T-helper 1 cell treated with Interleukin-12 subunit alpha and Interleukin-12 subunit beta and Interleukin-4 antibody, amounts not matched to agents 30 μg/mL and 1 μg/mL, for 36 hours (primary cell): Measurements from ENCODE around the gene MTA3.
"Not testable (repeated sequence)": the region's sequence is repeated elsewhere in the genome, so short reads cannot be mapped to it uniquely, and the experiment has no call there.

Experiments used
- H3K27ac Mint-ChIP-seq: one replicate; pipeline ENCODE4 v1.8.0; 2021; ENCODE audit warnings: mild to moderate bottlenecking, mixed read lengths
- H3K27me3 Mint-ChIP-seq: one replicate; pipeline ENCODE4 v1.8.0; 2021; ENCODE audit warnings: low read depth, mixed read lengths
- H3K36me3 Mint-ChIP-seq: one replicate; pipeline ENCODE4 v1.8.0; 2021; ENCODE audit warnings: low read depth, mixed read lengths
- H3K4me1 Mint-ChIP-seq: one replicate; pipeline ENCODE4 v1.8.0; 2021; ENCODE audit warnings: low read depth, mixed read lengths
- H3K4me3 Mint-ChIP-seq: one replicate; pipeline ENCODE4 v1.8.0; 2021; ENCODE audit warnings: mild to moderate bottlenecking, moderate library complexity, mixed read lengths
- H3K9me3 Mint-ChIP-seq: one replicate; pipeline ENCODE4 v1.8.0; 2021; ENCODE audit warnings: mixed read lengths

The MTA3 gene

DNA sequence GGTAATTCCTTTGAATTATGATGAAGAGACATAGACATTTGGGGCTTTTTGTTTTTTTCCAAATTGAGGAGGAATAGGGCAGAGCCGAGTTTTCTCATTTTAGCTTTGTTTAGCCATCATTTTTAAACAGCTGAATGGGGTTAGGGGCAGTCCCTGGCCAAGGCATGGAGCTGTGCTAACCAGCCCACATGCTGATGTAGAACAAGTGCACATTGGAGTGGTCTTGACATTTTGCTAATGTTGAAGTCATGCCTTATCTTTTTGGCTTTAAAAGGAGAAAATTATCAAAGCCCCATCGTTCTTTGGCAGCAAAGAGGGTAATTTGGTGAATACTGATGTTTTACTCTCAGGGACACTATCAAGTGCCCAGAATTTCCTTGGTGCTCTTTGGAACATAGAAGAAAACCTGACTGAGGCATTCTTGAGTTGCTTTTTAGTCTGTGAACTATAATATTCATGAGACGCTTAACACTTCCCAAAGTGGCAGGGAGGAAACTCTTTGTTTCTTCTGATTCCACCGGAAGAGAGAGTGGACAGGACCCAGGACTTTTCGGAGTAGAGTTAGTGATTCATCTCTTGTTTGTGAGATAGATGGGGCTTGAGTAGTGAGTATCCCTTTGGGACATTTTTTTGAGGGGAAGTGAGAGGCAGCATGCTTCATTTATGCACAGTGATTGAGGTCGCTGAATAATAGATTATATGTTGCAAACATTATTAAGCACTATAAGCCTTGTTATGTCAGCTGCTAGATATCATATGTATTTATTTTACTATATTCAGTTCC, 45.0 kb downstream of the MTA3 start:
- H3K27me3 Mint-ChIP-seq, result no peaks in the 10 kb centered on the region
- peaks cover 11% of the 10 kb centered on the region for H3K36me3 Mint-ChIP-seq
- H3K4me3 Mint-ChIP-seq, result no peak overlapping the region
- H3K4me1 Mint-ChIP-seq, result no peaks in the 10 kb centered on the region
- H3K9me3 Mint-ChIP-seq, result no peaks in the 10 kb centered on the region
- no peak overlapping the region for H3K27ac Mint-ChIP-seq

DNA sequence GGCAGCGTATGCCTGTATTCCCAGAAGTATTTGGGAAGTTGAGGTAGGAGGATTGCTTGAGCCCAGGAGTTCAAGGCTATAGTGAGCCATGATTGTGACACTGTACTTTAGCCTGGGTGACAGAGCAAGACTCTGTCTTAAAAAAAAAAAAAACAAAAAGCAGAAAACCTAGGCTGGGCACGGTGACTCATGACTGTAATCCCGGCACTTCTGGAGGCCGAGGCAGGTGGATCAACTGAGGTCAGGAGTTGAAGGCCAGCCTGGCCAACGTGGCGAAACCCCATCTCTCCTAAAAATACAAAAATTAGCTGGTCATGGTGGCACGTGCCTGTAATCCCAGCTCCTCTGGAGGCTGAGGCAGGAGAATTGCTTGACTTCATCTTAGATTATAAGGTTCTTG, 46.4 kb downstream of the MTA3 start:
- no peak overlapping the region for H3K4me3 Mint-ChIP-seq
- peaks cover 8% of the 10 kb centered on the region for H3K36me3 Mint-ChIP-seq
- H3K27ac Mint-ChIP-seq, result no peak overlapping the region
- no peaks in the 10 kb centered on the region for H3K9me3 Mint-ChIP-seq
- H3K4me1 Mint-ChIP-seq, result peaks cover 4% of the 10 kb centered on the region
- H3K27me3 Mint-ChIP-seq, result no peaks in the 10 kb centered on the region

GRCh38 chr2:42618116-42618515, 49.7 kb downstream of the MTA3 start:
- H3K27ac Mint-ChIP-seq, result no peak overlapping the region
- peaks cover 5% of the 10 kb centered on the region for H3K36me3 Mint-ChIP-seq
- peaks cover 4% of the 10 kb centered on the region for H3K4me1 Mint-ChIP-seq

GRCh38 chr2:42618972-42619371, 50.5 kb downstream of the MTA3 start:
- Mint-ChIP-seq H3K36me3 (peaks cover 5% of the 10 kb centered on the region), H3K9me3 (no peaks in the 10 kb centered on the region), H3K4me1 (peaks cover 4% of the 10 kb centered on the region), H3K27me3 (no peaks in the 10 kb centered on the region), H3K27ac (no peak overlapping the region), H3K4me3 (no peak overlapping the region)

More at GRCh38 chr2:42618116-42618515, 49.7 kb downstream of the MTA3 start:
- Mint-ChIP-seq H3K4me3 (no peak overlapping the region), H3K27me3 (no peaks in the 10 kb centered on the region), H3K9me3 (no peaks in the 10 kb centered on the region)

DNA sequence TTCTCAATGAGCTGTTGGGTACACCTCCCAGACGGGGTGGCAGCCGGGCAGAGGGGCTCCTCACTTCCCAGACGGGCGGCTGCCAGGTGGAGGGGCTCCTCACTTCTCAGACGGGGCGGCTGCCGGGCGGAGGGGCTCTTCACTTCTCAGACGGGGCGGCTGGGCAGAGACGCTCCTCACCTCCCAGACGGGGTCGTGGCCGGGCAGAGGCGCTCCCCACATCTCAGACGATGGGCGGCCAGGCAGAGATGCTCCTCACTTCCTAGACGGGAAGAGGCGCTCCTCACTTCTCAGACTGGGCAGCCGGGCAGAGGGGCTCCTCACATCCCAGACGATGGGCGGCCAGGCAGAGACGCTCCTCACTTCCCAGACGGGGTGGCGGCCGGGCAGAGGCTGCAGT, 53.2 kb downstream of the MTA3 start:
- H3K4me1 Mint-ChIP-seq, H3K36me3 Mint-ChIP-seq: not testable (repeated sequence)

DNA sequence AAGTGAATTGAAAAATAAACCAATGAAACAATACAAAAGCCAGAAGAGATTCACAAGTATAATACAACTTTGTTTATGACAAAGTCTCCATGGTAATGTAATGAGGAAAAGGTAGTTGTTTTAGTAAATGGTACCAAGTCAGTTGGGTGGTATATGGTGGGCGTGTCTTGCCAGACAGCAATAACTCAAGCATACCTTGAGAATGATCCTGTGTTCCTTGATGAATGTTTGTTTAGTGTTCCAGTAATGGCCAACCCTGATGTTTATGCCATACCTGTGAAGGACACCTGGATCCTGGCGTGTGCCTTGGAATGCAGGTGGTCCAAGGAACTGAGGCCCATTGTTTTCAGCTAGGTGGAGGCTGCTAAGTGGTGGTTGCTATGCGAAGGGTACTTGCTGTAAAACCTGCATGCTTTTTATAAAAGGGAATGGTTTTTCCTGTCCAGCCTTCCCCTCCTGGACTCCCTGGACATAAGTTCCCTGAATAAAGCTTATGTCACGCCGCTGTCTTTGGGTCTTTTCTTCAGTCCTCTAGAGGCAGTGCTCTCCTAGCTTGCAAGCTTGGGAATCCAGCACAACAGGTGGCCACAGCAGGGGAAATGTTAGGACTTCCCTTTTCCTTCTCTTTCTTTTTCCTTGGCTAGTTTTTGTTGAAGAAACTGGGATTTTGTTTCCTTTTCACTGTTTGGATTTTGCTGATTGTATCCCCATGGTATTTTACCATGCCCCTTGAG, 54.7 kb downstream of the MTA3 start:
- Mint-ChIP-seq H3K27me3 (no peaks in the 10 kb centered on the region), H3K4me3 (no peak overlapping the region), H3K27ac (no peak overlapping the region), H3K9me3 (no peaks in the 10 kb centered on the region), H3K36me3 (peaks cover 6% of the 10 kb centered on the region), H3K4me1 (peaks cover 4% of the 10 kb centered on the region)

More for the DNA sequence above, 53.2 kb downstream of the MTA3 start:
- not testable (repeated sequence) for H3K4me3 Mint-ChIP-seq, H3K27me3 Mint-ChIP-seq, H3K27ac Mint-ChIP-seq, H3K9me3 Mint-ChIP-seq

GRCh38 chr2:42624047-42624446, 55.6 kb downstream of the MTA3 start:
- no peaks in the 10 kb centered on the region for H3K9me3 Mint-ChIP-seq
- no peak overlapping the region for H3K4me3 Mint-ChIP-seq
- no peak overlapping the region for H3K27ac Mint-ChIP-seq

GRCh38 chr2:42628024-42628423, 59.6 kb downstream of the MTA3 start:
- H3K27me3 Mint-ChIP-seq, H3K27ac Mint-ChIP-seq, H3K4me3 Mint-ChIP-seq, H3K4me1 Mint-ChIP-seq, H3K9me3 Mint-ChIP-seq, H3K36me3 Mint-ChIP-seq: not testable (repeated sequence)

More at GRCh38 chr2:42624047-42624446, 55.6 kb downstream of the MTA3 start:
- peaks cover 1% of the 10 kb centered on the region for H3K4me1 Mint-ChIP-seq
- H3K27me3 Mint-ChIP-seq, result no peaks in the 10 kb centered on the region
- peaks cover 6% of the 10 kb centered on the region for H3K36me3 Mint-ChIP-seq

GRCh38 chr2:42636934-42637333, 68.5 kb downstream of the MTA3 start:
- H3K9me3 Mint-ChIP-seq, result no peaks in the 10 kb centered on the region
- no peak overlapping the region for H3K4me3 Mint-ChIP-seq
- no peaks in the 10 kb centered on the region for H3K27me3 Mint-ChIP-seq
- H3K4me1 Mint-ChIP-seq, result peaks cover 4% of the 10 kb centered on the region
- peaks cover 2% of the 10 kb centered on the region for H3K36me3 Mint-ChIP-seq
- H3K27ac Mint-ChIP-seq, result no peak overlapping the region

GRCh38 chr2:42638080-42638784, 69.8 kb downstream of the MTA3 start:
- Mint-ChIP-seq H3K4me1 (peaks cover 4% of the 10 kb centered on the region), H3K4me3 (no peak overlapping the region), H3K27me3 (no peaks in the 10 kb centered on the region), H3K9me3 (no peaks in the 10 kb centered on the region), H3K27ac (no peak overlapping the region), H3K36me3 (peaks cover 3% of the 10 kb centered on the region)

DNA sequence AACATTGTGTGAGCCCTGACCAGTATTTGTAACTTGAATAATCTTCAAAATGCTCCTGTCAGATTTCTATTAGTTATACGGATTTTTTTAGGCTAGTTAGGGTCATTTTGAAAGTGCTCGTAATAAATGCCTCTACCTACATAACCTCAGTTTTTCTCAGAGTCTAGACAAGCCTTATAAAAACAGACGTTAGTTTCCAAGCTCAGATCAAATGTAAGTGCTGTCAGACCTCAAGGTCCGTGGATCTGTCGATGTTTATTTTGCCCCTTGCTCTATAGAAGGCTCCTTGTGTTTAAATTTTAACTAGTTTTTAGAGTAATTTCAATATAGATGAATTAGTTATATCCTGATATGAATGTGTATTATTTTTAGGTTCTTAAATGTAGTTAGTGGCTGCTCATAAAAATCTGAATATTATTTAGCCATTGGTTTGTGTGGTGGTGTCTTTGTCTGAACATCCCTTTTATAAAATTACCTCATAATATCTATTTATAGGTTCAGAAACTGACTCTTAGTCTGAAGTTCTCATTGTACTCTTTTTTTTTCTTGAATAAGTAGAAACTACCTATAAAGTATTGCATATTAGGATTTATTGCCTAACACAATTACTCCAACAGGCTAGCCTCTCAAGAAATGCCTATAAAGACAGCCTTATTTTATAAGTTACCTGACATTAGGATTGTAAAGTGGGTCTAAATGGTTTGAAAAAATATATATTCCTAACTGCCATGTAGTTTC, 71.1 kb downstream of the MTA3 start:
- H3K36me3 Mint-ChIP-seq, result peaks cover 3% of the 10 kb centered on the region
- H3K27me3 Mint-ChIP-seq, result no peaks in the 10 kb centered on the region
- peaks cover 6% of the 10 kb centered on the region for H3K4me1 Mint-ChIP-seq
- H3K27ac Mint-ChIP-seq, result no peak overlapping the region
- H3K9me3 Mint-ChIP-seq, result no peaks in the 10 kb centered on the region
- H3K4me3 Mint-ChIP-seq, result no peak overlapping the region

DNA sequence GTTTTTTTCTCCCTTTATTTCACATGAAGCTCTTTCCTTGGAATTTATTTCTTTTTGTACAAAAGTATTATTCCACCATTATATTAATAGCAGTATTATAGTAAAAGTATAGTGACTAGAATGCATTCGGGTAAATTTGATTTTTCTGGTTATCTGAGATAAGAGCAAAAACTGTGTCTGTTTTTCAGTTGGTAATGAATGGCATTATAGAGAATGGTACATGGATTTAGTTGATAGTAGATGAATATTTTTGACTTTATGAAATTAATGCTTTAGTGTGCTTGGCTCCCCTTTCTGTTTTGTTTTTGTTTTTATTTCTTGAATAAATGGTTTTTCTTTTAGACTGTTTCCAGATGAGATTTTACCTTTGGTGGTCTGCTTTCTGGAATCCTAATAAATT, 71.8 kb downstream of the MTA3 start:
- H3K27ac Mint-ChIP-seq, result no peak overlapping the region

DNA sequence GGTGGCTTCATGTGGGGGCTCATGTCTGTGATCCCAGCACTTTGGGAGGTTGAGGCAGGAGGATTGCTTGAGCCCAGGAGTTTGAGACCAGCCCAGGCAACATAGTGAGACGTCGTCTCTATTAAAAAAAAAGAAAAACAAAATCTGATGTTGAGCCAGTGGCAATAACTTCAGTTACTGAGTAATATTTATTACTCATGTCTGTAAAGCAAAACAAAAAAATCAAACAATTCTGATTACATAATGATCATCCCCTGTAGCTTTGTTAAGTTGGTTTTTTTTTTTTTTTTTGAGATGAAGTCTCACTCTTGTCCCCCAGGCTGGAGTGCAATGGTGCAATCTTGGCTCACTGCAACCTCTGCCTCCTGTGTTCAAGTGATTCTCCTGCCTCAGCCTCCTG, 73.9 kb downstream of the MTA3 start:
- Mint-ChIP-seq H3K4me1 (peaks cover 10% of the 10 kb centered on the region), H3K36me3 (peaks cover 14% of the 10 kb centered on the region)
- not testable (repeated sequence) for H3K27me3 Mint-ChIP-seq, H3K27ac Mint-ChIP-seq, H3K9me3 Mint-ChIP-seq, H3K4me3 Mint-ChIP-seq

More for the DNA sequence above, 71.8 kb downstream of the MTA3 start:
- Mint-ChIP-seq H3K27me3 (no peaks in the 10 kb centered on the region), H3K36me3 (peaks cover 6% of the 10 kb centered on the region), H3K4me3 (no peak overlapping the region), H3K9me3 (no peaks in the 10 kb centered on the region), H3K4me1 (peaks cover 10% of the 10 kb centered on the region)

DNA sequence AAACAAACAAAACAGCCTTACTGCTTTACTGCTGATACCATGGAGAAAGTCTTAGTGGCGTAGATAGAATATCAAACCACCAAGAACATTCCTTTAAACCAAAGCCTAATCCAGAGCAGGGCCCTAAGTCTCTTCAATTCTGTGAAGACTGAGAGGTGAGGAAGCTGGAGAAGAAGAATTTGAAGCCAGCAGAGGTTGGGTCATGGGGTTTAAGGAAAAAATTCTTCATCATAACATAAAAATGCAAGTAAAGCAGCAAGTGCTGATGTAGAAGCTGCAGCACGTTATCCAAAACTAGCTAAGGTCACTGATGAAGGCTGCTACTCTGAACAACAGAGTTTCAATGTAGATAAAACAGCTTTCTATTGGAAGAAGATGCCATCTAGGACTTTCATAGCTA, 77.1 kb downstream of the MTA3 start:
- H3K4me3 Mint-ChIP-seq, result no peak overlapping the region
- H3K36me3 Mint-ChIP-seq, result peaks cover 14% of the 10 kb centered on the region
- no peak overlapping the region for H3K27ac Mint-ChIP-seq
- H3K9me3 Mint-ChIP-seq, result no peaks in the 10 kb centered on the region
- no peaks in the 10 kb centered on the region for H3K27me3 Mint-ChIP-seq
- H3K4me1 Mint-ChIP-seq, result peaks cover 13% of the 10 kb centered on the region
